Subcutaneous abdominal adipose tissue (tissue), 5 donors: ENCODE results near the gene MUC13.

Experiments used
- H3K27ac ChIP-seq: one replicate; pipeline ENCODE4 v1.7.0; 2013; ENCODE audit warnings: low read depth, mild to moderate bottlenecking, inconsistent platforms, low read length, moderate library complexity
- H3K27me3 ChIP-seq, 5 donors: one replicate each; pipeline ENCODE4 v1.7.0; 2013; ENCODE audit warnings: low read length in 5 of 5, inconsistent platforms in 1 of 5; ENCODE audit not compliant: control insufficient read depth in 5 of 5, insufficient read depth in 4 of 5
- H3K36me3 ChIP-seq, 5 donors: one replicate each; pipeline ENCODE4 v1.7.0; 2013; ENCODE audit warnings: low read length in 5 of 5; ENCODE audit not compliant: control insufficient read depth in 5 of 5, insufficient read depth in 5 of 5
- H3K4me1 ChIP-seq, 5 donors: one replicate each; pipeline ENCODE4 v1.7.0; 2013; ENCODE audit warnings: low read length in 5 of 5, mild to moderate bottlenecking in 3 of 5, moderate library complexity in 1 of 5; ENCODE audit not compliant: control insufficient read depth in 5 of 5, insufficient read depth in 5 of 5
- H3K4me3 ChIP-seq, 5 donors: one replicate each; pipeline ENCODE4 v1.7.0; 2013; ENCODE audit warnings: low read length in 5 of 5, low read depth in 1 of 5
- H3K9ac ChIP-seq, 5 donors: one replicate each; pipeline ENCODE4 v1.7.0; 2013; ENCODE audit warnings: low read length in 5 of 5, mild to moderate bottlenecking in 4 of 5, moderate library complexity in 3 of 5
- H3K9me3 ChIP-seq, 5 donors: one replicate each; pipeline ENCODE4 v1.7.0; 2013; ENCODE audit warnings: low read length in 5 of 5; ENCODE audit not compliant: control insufficient read depth in 5 of 5
- donor health status: healthy.
- donor health status: healthy.
- donor health status: healthy.
- donor health status: healthy.
- donor health status: healthy.

Gene MUC13

DNA sequence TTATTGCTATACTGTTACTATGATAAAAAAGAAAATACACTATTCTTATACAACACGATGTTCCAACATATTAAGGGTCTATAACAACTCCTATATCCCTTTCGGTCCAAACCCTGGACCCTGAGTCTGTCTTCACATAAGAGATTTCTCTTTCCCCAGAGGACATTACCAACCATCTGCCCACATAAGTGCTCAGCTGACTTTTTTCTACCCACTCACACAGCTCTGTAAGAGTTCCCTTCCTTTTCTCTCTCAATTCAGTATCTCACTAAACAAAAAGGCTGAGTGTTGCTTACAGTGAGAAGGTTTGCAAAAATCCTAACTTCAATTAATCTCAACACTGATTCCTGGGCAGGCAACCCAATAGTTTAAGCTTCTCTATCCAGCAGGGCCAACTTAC lies 77.9 kb downstream of the MUC13 start:
- Histone ChIP-seq H3K9ac (no peak overlapping the region), H3K36me3 (peaks cover 4 to 27% (median 12%) of the 10 kb centered on the region in 5 donors), H3K9me3 (no peaks in the 10 kb centered on the region), H3K4me1 (peaks cover 7 to 48% (median 25%) of the 10 kb centered on the region in 5 donors), H3K4me3 (no peak overlapping the region), H3K27me3 (no peaks in the 10 kb centered on the region), H3K27ac (no peak overlapping the region)
